ENCODE results near the gene DIAPH1.

Gene DIAPH1

GRCh38 chr5:141570655-141571054 is 48.1 kb downstream of the DIAPH1 start:
- FAIRE-seq (no peak), DNase-seq (ENCODE audit: extremely low spot score, insufficient read length, low read depth) (no peak)

GRCh38 chr5:141567513-141568117 is 51.2 kb downstream of the DIAPH1 start:
- FAIRE-seq (peak; percentile 44), DNase-seq (ENCODE audit: extremely low spot score, insufficient read length, low read depth) (no peak)

- no peak for FAIRE-seq
- DNase-seq (ENCODE audit: extremely low spot score, insufficient read length, low read depth), result no peak
These were observed 52.8 kb downstream of the DIAPH1 start for GRCh38 chr5:141565826-141566570.

DNA sequence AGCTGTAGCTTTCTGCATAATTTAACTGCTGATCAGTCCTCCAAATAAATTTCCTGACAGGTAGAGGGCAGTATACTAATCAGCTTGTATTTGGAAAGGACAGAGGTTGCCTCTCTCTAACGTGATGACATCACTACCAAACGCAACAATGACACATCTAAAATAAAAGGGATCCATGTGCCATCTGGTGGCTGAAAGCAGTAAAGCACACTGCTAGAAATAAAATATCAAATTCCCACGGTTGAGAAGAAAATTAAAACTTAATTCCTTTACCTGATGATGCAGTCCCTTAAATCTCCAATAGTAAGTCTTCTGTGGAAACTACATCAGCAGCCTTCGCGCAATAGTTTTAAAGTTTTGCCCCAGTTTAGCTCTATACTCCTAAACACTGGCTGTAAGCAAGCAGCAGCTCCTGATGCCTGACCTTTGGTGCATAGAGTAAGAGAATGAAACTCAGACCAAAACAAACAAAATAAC is 54.5 kb downstream of the DIAPH1 start:
- DNase-seq (ENCODE audit: extremely low spot score, insufficient read length, low read depth), result peak; percentile 42
- peak; percentile 100 for FAIRE-seq

DNA sequence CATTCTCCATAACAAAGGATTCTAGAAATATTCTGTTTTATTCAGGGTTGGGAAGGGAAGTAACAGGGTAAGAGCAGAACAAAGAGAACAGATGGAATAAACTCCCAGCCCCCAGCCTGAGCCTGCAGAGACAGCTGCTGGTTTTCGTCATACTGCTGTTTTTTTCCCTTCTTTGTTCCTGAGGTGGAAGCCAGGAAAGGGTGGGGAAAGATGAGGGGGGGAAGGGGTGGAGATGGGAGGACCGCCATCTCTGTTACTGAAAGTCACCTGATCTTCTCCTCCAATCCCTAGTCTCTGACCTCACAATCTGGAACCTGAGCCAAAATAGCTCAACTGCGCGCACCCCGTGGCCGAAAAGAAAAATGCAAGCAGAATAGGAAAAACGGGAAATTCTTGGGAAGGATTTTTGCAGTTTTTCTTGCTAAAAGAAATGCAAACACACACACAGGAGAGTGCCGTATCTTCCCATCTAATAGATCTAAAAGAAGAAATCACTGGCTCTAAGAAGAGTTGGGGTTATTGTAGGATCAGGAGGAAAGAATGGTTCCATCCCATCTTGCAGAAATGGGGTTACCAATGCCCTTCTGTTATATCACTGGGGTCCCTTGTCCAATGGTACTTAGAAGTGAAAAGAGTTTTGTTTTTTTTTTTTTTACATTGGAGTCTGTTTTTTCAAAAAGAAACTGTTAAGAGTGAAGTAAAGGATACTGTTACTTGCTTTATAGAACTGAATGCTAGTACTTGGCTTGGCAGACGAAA is 57.9 kb downstream of the DIAPH1 start:
- DNase-seq (ENCODE audit: extremely low spot score, insufficient read length, low read depth) (no peak), FAIRE-seq (no peak)

DNA sequence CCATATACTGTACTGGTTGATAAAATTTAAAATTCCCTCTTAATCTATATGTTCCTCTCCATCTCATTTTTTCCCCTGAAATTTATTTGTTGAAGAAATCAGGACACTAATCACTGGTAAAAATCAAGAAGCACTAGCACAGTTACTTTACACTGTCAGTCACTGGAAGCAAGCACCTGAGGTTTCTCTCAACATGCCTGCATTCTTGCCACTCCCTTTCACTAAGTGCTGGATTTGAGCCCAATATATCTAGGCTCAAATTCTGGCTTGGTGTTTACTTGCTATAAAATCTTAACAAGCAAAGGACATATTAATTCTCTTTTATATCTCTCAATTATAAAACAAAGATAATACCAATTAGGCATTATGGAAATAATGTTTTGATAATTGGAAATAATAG is 58.6 kb downstream of the DIAPH1 start:
- FAIRE-seq (no peak), DNase-seq (ENCODE audit: extremely low spot score, insufficient read length, low read depth) (no peak)

- DNase-seq (ENCODE audit: extremely low spot score, insufficient read length, low read depth), result no peak
- FAIRE-seq, result no peak
These were observed 59.3 kb downstream of the DIAPH1 start for GRCh38 chr5:141559461-141559860.

DNA sequence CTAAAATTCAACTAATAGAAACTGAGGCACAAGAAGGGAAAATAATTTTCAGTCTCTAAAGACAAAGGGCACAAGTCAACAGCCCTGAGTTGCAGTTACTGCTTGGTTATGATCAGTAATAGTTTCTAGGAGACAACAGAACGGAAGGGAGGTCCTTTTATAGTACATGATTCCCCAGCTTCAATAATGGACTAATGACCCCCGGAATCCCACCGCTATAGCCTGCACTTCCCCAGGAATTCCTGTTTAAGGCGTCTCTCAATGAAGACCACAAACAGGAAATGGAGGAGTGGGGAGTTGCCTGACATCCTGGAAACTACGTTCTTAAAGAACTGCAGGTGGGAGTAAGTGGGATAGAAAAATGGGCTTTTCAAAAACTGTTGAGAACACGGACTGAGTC is 60.6 kb downstream of the DIAPH1 start:
- FAIRE-seq, result no peak
- no peak for DNase-seq (ENCODE audit: extremely low spot score, insufficient read length, low read depth)

DNA sequence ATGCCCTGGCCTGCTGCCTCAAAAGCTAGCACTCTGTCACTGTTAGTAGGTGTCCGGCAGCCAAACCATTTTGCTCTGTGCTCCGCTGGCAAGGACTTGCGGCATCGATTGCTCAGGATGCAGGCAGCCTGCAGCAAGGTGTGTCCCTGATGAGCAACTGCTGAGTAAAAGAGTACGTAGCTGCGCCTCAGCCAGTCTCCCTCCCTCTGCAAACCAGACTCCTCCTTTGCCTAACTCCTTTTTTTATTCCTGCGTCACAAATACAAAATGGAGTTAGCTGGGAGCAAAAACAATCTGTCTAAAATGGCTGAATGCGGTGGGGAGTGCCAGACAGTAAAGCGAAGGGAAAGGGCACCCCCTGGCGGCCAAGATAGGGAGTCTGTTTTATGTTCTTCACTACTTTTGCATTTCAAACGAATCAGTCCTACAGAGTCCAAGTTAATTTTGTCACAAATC is 61.1 kb downstream of the DIAPH1 start:
- DNase-seq (ENCODE audit: extremely low spot score, insufficient read length, low read depth), result peak; percentile 53
- peak; percentile 85 for FAIRE-seq

DNA sequence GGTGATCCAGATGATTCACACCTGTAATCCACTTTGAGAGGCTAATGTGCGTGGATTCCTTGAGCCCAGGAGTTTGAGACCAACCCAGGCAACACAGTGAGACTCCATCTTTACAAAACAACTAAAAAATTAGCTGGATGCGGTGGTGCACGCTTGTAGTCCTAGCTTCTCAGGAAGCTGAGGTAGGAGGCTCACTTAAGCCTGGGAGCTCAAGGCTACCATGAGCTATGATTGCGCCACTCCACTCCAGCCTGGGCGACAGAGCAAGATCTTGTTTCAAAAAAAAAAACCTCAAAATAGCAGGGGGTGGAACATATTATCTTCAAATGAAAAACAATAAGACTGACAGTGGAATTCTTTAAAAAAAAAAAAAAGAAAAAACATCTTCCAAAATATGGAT is 70.9 kb downstream of the DIAPH1 start:
- DNase-seq (ENCODE audit: extremely low spot score, insufficient read length, low read depth) (no peak), FAIRE-seq (no peak)

GRCh38 chr5:141547488-141547887 is 71.3 kb downstream of the DIAPH1 start:
- no peak for DNase-seq (ENCODE audit: extremely low spot score, insufficient read length, low read depth)

DNA sequence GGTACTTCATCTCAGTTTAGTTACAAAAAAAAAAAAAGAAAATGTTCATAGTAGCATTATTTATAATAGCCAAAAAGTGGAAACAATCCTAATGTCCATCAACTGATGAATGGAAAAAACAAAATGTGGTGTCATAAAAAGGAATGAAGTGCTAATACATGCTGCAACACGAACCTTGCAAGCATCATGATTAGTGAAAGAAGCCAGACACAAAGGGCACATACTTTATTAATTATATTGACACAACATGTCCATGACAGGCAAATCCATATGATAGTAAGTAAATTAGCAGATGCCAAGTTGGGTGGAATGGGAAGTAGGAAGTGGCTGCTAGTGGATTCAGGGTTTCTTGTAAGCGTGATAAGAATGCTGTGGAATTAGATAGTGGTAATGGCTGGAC is 75.7 kb downstream of the DIAPH1 start:
- no peak for FAIRE-seq
- DNase-seq (ENCODE audit: extremely low spot score, insufficient read length, low read depth), result no peak

More at GRCh38 chr5:141547488-141547887, 71.3 kb downstream of the DIAPH1 start:
- no peak for FAIRE-seq

- FAIRE-seq (no peak), DNase-seq (ENCODE audit: extremely low spot score, insufficient read length, low read depth) (no peak)
These were observed 84.1 kb downstream of the DIAPH1 start for GRCh38 chr5:141534492-141535213.

DNA sequence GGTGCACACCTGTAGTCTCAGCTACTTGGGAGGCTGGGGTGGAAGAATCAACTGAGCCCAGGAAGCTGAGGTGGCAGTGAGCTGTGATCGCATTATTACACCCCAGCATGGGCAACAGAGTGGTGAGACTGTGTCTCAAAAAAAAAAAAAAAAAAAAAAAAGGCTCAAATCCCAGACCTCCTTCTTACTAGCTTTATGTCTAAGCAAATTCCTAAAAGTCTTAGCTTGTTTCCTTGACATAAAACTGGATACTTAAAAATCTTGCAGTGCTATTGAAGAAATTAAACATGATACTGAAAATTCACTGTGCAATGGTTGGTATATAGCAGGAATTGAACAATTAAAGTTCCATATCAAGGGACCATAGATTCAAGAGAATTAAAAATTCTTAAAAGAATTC is 84.9 kb downstream of the DIAPH1 start:
- no peak for FAIRE-seq
- DNase-seq (ENCODE audit: extremely low spot score, insufficient read length, low read depth), result no peak

DNA sequence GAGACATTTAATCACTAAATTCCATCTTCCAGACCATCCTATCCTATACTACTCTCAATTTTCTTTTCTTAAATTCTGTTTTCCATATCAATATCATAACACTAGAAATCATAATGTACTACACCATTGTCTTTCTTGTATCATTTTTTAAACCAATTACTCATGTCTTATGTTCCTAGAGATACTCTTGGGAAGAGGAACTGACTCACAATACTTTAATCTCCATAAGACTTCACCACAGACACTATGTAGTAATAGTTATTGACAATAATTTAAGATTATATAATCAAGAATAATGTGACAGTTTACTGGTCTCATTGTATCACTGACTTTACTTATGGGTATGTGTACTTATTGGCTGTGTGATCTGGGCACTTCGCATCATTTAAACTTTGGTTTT is 86.1 kb downstream of the DIAPH1 start:
- no peak for FAIRE-seq
- no peak for DNase-seq (ENCODE audit: extremely low spot score, insufficient read length, low read depth)

- FAIRE-seq (peak; percentile 49), DNase-seq (ENCODE audit: extremely low spot score, insufficient read length, low read depth) (no peak)
These were observed 88.9 kb downstream of the DIAPH1 start for GRCh38 chr5:141529873-141530272.

- FAIRE-seq, result no peak
- no peak for DNase-seq (ENCODE audit: extremely low spot score, insufficient read length, low read depth)
These were observed 89.8 kb downstream of the DIAPH1 start for GRCh38 chr5:141529002-141529401.

DNA sequence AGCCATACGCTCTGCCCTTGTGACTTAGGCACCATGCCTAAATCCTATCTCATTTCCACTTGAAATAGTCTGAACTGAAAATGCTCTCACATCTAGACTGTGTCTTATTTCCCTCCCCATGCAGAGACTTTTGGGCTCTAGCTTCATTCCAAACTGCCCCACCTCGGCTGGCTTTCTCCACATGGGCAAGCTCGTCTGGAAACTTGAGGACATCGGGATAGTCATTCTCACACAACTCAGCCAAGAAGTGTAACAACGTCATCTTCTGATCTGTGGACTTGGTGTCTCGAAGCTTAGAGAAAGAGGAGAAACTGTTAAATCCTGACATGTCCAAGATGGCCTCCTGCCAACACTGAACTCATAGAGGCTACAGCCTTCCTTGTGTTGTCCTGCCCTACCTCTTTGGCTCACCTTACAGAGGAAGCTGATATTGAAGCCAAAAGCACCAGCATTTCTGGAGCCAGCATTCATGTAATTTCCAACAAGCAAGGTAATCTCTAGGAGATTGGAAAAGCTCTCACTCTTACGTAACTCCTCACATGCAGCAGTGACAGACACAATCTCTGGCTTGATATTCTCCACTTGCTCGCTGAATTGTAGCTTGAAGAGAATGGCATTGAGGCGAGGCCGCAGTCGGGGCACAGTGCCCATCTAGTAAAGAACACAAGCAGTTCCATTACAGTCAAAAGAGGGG is 90.4 kb downstream of the DIAPH1 start:
- DNase-seq (ENCODE audit: extremely low spot score, insufficient read length, low read depth), result no peak
- FAIRE-seq, result no peak

DNA sequence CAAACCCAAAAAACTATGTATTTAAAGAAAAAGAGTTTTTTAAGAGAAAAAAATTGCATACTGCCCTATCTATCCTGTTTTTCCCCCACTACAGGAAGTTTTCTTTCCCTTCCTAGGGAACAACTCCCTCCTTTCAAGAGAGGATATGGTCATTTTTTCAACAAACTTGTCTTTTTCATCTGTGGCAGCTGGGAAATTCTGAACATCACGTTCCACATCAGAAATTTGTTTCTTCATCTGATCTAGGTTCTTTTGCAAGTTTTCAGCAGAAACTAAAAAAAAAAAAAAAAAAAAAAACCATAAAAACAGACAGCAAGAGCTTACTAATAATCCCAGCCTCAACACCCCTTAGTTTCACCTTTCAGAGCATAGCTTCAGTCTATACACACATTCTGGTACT is 91.4 kb downstream of the DIAPH1 start:
- FAIRE-seq, result no peak
- no peak for DNase-seq (ENCODE audit: extremely low spot score, insufficient read length, low read depth)

- no peak for DNase-seq (ENCODE audit: extremely low spot score, insufficient read length, low read depth)
- FAIRE-seq, result no peak
These were observed 93.1 kb downstream of the DIAPH1 start for GRCh38 chr5:141525653-141526052.
